ENCODE measurements around the gene EME2. TPM values are rescaled to one million over a fixed set of nuclear protein-coding genes. Genes with fewer than 3 reads are reported as not detected.

The EME2 gene
- total and polyA plus RNA-seq, 2 donors (not counting 1 experiment from before 2014, with no cell fraction given): 34.6 to 42.5 TPM

DNA sequence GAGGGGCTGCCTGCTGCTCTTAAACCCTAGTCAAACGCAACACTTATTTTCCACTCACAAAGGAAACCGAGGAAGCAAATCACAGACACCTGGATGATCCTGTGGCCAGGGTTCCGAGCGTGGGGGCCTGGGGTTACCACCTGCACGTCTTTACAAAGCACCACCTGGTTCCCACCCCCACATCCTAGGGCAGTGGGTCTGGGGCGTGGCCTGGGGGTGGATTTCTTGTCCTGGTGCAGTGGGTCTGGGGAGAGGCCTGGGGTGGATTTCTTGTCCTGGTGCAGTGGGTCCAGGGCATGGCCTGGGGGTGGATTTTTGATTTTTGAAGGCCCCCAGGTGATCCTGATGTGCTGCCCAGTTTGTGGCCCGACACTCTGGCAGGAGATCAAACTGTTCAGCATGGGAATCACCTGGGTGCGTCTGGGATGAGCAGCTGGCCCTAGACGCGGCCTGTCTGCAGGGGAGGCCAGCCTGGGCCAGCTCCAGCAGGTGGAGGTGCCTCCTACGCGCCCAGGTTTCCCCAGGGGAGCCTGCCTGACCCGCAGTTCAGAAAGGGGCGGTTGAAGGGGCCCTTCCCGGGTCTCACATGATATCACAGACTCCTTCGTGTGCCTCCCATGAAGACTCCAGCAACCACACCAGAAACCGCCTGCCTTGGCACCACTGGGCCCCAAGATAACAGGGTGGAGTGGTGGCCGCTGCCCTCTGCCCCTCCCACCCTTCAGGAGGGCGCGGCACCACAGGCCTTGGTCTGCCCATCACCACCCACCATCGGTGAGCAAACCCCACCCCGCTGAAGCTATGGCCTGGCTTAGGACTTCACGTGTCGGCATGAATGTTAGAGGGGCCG is 47.7 kb downstream of the EME2 start:
- peaks cover 0 to 49% of the 10 kb centered on the region in 2 experiments for H3K36me3 ChIP-seq (replicated peaks in 1 of 2; ENCODE audit: control extremely low read depth in 1 of 2, control insufficient read depth in 1 of 2, extremely low read depth in 1 of 2, insufficient read depth in 2 of 2, low read length in 1 of 2)
- peaks cover 44% of the 10 kb centered on the region for H3K79me2 ChIP-seq (ENCODE audit: control insufficient read depth, insufficient read depth, low read length)
- no peak overlapping the region for H3K4me3 Mint-ChIP-seq
- H4K20me1 ChIP-seq (ENCODE audit: control insufficient read depth, insufficient read depth, low read length, poor library complexity, severe bottlenecking): peaks cover 53% of the 10 kb centered on the region
- H3K9ac ChIP-seq (ENCODE audit: low read length): no peak overlapping the region
- ATAC-seq (ENCODE audit: low read depth): no peak
- no peaks in the 10 kb centered on the region for H3K9me3 Mint-ChIP-seq (ENCODE audit: insufficient read depth)
- peaks cover 11% of the 10 kb centered on the region for H3K4me1 Mint-ChIP-seq
- no peak overlapping the region for H3K27ac ChIP-seq (ENCODE audit: low read length in 2 of 2)
- DNase-seq: no peak
- H3K9me3 ChIP-seq (ENCODE audit: control extremely low read depth in 1 of 3, control insufficient read depth in 2 of 3, insufficient read depth in 1 of 3, low read length in 2 of 3): no peaks in the 10 kb centered on the region
- no peaks in the 10 kb centered on the region for H3K27me3 ChIP-seq (replicated peaks in 1 of 4; ENCODE audit: control extremely low read depth in 1 of 4, control insufficient read depth in 3 of 4, insufficient read depth in 4 of 4, low read length in 3 of 4)
- no peak overlapping the region for H3K4me2 ChIP-seq (replicated peaks; ENCODE audit: low read depth, low read length, poor library complexity, severe bottlenecking)
- intact Hi-C loops (cut with micrococcal nuclease): no loop called here
- H3K27ac Mint-ChIP-seq: no peak overlapping the region
- H3K4me3 ChIP-seq (ENCODE audit: control extremely low read depth in 1 of 5, extremely low read depth in 1 of 5, insufficient read depth in 1 of 5, low read depth in 2 of 5, low read length in 4 of 5): no peak overlapping the region
- H3K4me1 ChIP-seq (ENCODE audit: control insufficient read depth in 2 of 2, insufficient read depth in 2 of 2, low read length in 2 of 2): peaks cover 2 to 3% of the 10 kb centered on the region in 2 donors
- POLR2A ChIA-PET: no interaction called here
- CTCF ChIA-PET: no interaction called here
- no peaks in the 10 kb centered on the region for H3K27me3 Mint-ChIP-seq
- WGBS (ENCODE audit: insufficient coverage): 95% methylated on average over 21 of the region's 25 CpGs
- no peak overlapping the region for H2AFZ ChIP-seq (ENCODE audit: insufficient read depth, low read depth, low read length, poor library complexity, severe bottlenecking)
- TF ChIP-seq EZH2 (IDR thresholded peaks at IDR 0.05; ENCODE audit: borderline replicate concordance, insufficient read depth, low read depth, low read length, poor library complexity, severe bottlenecking): no peak
- TF ChIP-seq, protein P1, sequence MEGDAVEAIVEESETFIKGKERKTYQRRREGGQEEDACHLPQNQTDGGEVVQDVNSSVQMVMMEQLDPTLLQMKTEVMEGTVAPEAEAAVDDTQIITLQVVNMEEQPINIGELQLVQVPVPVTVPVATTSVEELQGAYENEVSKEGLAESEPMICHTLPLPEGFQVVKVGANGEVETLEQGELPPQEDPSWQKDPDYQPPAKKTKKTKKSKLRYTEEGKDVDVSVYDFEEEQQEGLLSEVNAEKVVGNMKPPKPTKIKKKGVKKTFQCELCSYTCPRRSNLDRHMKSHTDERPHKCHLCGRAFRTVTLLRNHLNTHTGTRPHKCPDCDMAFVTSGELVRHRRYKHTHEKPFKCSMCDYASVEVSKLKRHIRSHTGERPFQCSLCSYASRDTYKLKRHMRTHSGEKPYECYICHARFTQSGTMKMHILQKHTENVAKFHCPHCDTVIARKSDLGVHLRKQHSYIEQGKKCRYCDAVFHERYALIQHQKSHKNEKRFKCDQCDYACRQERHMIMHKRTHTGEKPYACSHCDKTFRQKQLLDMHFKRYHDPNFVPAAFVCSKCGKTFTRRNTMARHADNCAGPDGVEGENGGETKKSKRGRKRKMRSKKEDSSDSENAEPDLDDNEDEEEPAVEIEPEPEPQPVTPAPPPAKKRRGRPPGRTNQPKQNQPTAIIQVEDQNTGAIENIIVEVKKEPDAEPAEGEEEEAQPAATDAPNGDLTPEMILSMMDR (IDR thresholded peaks at IDR 0.05): no peak

DNA sequence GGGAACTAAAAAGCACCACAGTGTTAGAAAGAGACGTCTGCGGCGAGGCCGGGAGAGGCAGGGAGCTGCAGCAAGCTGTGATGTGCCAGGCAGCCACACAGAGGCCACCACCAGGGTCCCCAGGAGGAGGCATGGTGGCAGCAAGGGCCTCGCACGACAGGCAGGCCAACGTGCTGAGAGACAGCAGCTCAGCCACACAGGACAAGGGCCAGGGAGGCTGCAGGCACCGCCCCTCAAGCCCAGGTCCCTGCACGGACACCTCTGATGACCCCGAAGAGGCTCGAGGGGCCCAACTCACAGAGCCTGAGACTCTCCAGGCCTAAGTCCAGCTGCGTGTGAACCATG is 48.3 kb downstream of the EME2 start:
- Mint-ChIP-seq H3K4me3 (no peak overlapping the region), H3K27ac (no peak overlapping the region), H3K9me3 (ENCODE audit: insufficient read depth) (no peaks in the 10 kb centered on the region), H3K27me3 (no peaks in the 10 kb centered on the region), H3K4me1 (peaks cover 16% of the 10 kb centered on the region)
- no peaks in the 10 kb centered on the region for H3K27me3 ChIP-seq (replicated peaks in 1 of 4; ENCODE audit: control extremely low read depth in 1 of 4, control insufficient read depth in 3 of 4, insufficient read depth in 4 of 4, low read length in 3 of 4)
- peaks cover 50% of the 10 kb centered on the region for H3K79me2 ChIP-seq (ENCODE audit: control insufficient read depth, insufficient read depth, low read length)
- peaks cover 7 to 9% of the 10 kb centered on the region in 2 donors for H3K4me1 ChIP-seq (ENCODE audit: control insufficient read depth in 2 of 2, insufficient read depth in 2 of 2, low read length in 2 of 2)
- CTCF ChIA-PET: no interaction called here
- ATAC-seq (ENCODE audit: low read depth): no peak
- H3K9me3 ChIP-seq (ENCODE audit: control extremely low read depth in 1 of 3, control insufficient read depth in 2 of 3, insufficient read depth in 1 of 3, low read length in 2 of 3): no peaks in the 10 kb centered on the region
- H3K36me3 ChIP-seq (replicated peaks in 1 of 2; ENCODE audit: control extremely low read depth in 1 of 2, control insufficient read depth in 1 of 2, extremely low read depth in 1 of 2, insufficient read depth in 2 of 2, low read length in 1 of 2): peaks cover 0 to 49% of the 10 kb centered on the region in 2 experiments
- WGBS (ENCODE audit: insufficient coverage): 97% methylated on average over 12 of the region's 12 CpGs
- H3K9ac ChIP-seq (ENCODE audit: low read length): no peak overlapping the region
- H3K4me3 ChIP-seq (ENCODE audit: control extremely low read depth in 1 of 5, extremely low read depth in 1 of 5, insufficient read depth in 1 of 5, low read depth in 2 of 5, low read length in 4 of 5): no peak overlapping the region
- intact Hi-C loops (cut with micrococcal nuclease): no loop called here
- POLR2A ChIA-PET: no interaction called here
- TF ChIP-seq, protein P1 (IDR thresholded peaks at IDR 0.05): no peak
- TF ChIP-seq EZH2 (IDR thresholded peaks at IDR 0.05; ENCODE audit: borderline replicate concordance, insufficient read depth, low read depth, low read length, poor library complexity, severe bottlenecking): no peak
- no peak overlapping the region for H3K27ac ChIP-seq (ENCODE audit: low read length in 2 of 2)
- H3K4me2 ChIP-seq (replicated peaks; ENCODE audit: low read depth, low read length, poor library complexity, severe bottlenecking): no peak overlapping the region
- DNase-seq: no peak
- H2AFZ ChIP-seq (ENCODE audit: insufficient read depth, low read depth, low read length, poor library complexity, severe bottlenecking): no peak overlapping the region
- H4K20me1 ChIP-seq (ENCODE audit: control insufficient read depth, insufficient read depth, low read length, poor library complexity, severe bottlenecking): peaks cover 56% of the 10 kb centered on the region

All from B cell (primary cell).